ENCODE data around the gene LRMDA.

The LRMDA gene

GRCh38 chr10:75555323-75555722 lies 123.9 kb downstream of the LRMDA start:
- no peaks in the 10 kb centered on the region for H3K36me3 ChIP-seq (ENCODE audit: control insufficient read depth in 1 of 2, insufficient read depth in 2 of 2, low read depth in 1 of 2, low read length in 2 of 2)
- H2BK5ac ChIP-seq (ENCODE audit: low read depth, low read length, poor library complexity, severe bottlenecking) = no peak overlapping the region
- DNase-seq = no peak
- no peak overlapping the region for H3K9ac ChIP-seq (ENCODE audit: low read length)
- no peak overlapping the region for H3K27ac ChIP-seq (ENCODE audit: low read length, poor library complexity, severe bottlenecking)
- no peak overlapping the region for H2BK120ac ChIP-seq (ENCODE audit: low read depth, low read length)
- no peaks in the 10 kb centered on the region for H3K27me3 ChIP-seq (ENCODE audit: control insufficient read depth in 1 of 2, insufficient read depth in 1 of 2, low read length in 2 of 2)
- no peak overlapping the region for H3K4me2 ChIP-seq (ENCODE audit: low read length, poor library complexity, severe bottlenecking)
- no peaks in the 10 kb centered on the region for H3K79me1 ChIP-seq (replicated peaks; ENCODE audit: low read length, poor library complexity, severe bottlenecking)
- peaks cover 9% of the 10 kb centered on the region for H3K9me3 ChIP-seq (ENCODE audit: control insufficient read depth, low read length)
- H3K14ac ChIP-seq (ENCODE audit: low read length in 2 of 2) = no peak overlapping the region
- no peak overlapping the region for H2AFZ ChIP-seq (ENCODE audit: low read depth, low read length)
- no peak overlapping the region for H2BK15ac ChIP-seq (ENCODE audit: low read depth, poor library complexity, severe bottlenecking)
- H2AK5ac ChIP-seq (ENCODE audit: low read length, severe bottlenecking) = no peak overlapping the region
- H2BK12ac ChIP-seq (ENCODE audit: low read length in 2 of 2) = no peak overlapping the region
- no peak overlapping the region for H3K4ac ChIP-seq (ENCODE audit: low read depth in 1 of 2, low read length in 2 of 2)
- H4K91ac ChIP-seq (ENCODE audit: low read length) = no peak overlapping the region
- H3K4me1 ChIP-seq (ENCODE audit: control insufficient read depth, insufficient read depth, low read depth, low read length) = no peaks in the 10 kb centered on the region
- no peak overlapping the region for H3K4me3 ChIP-seq (ENCODE audit: insufficient read depth in 1 of 2, low read depth in 1 of 2, low read length in 2 of 2)
- H3K23ac ChIP-seq (ENCODE audit: low read length in 2 of 2) = no peak overlapping the region
- H4K8ac ChIP-seq (ENCODE audit: low read length) = no peak overlapping the region
- H3K18ac ChIP-seq (ENCODE audit: low read depth in 1 of 2, low read length in 2 of 2) = no peak overlapping the region

- H2BK120ac ChIP-seq (ENCODE audit: low read depth, low read length) = no peak overlapping the region
- H3K4me3 ChIP-seq (ENCODE audit: insufficient read depth in 1 of 2, low read depth in 1 of 2, low read length in 2 of 2) = no peak overlapping the region
- no peaks in the 10 kb centered on the region for H3K27me3 ChIP-seq (ENCODE audit: control insufficient read depth in 1 of 2, insufficient read depth in 1 of 2, low read length in 2 of 2)
- H4K91ac ChIP-seq (ENCODE audit: low read length) = no peak overlapping the region
- no peaks in the 10 kb centered on the region for H3K79me1 ChIP-seq (replicated peaks; ENCODE audit: low read length, poor library complexity, severe bottlenecking)
- no peak overlapping the region for H3K18ac ChIP-seq (ENCODE audit: low read depth in 1 of 2, low read length in 2 of 2)
- no peak overlapping the region for H3K27ac ChIP-seq (ENCODE audit: low read length, poor library complexity, severe bottlenecking)
- H2BK5ac ChIP-seq (ENCODE audit: low read depth, low read length, poor library complexity, severe bottlenecking) = no peak overlapping the region
- no peaks in the 10 kb centered on the region for H3K4me1 ChIP-seq (ENCODE audit: control insufficient read depth, insufficient read depth, low read depth, low read length)
- no peak overlapping the region for H3K4me2 ChIP-seq (ENCODE audit: low read length, poor library complexity, severe bottlenecking)
- no peak overlapping the region for H2AK5ac ChIP-seq (ENCODE audit: low read length, severe bottlenecking)
- no peak overlapping the region for H2AFZ ChIP-seq (ENCODE audit: low read depth, low read length)
- H2BK15ac ChIP-seq (ENCODE audit: low read depth, poor library complexity, severe bottlenecking) = no peak overlapping the region
- no CpG with 5 or more reads among the region's 2 CpGs for WGBS
- no peak overlapping the region for H4K8ac ChIP-seq (ENCODE audit: low read length)
- no peak overlapping the region for H3K23ac ChIP-seq (ENCODE audit: low read length in 2 of 2)
- H2BK12ac ChIP-seq (ENCODE audit: low read length in 2 of 2) = no peak overlapping the region
- no peak overlapping the region for H3K9ac ChIP-seq (ENCODE audit: low read length)
- no peaks in the 10 kb centered on the region for H3K36me3 ChIP-seq (ENCODE audit: control insufficient read depth in 1 of 2, insufficient read depth in 2 of 2, low read depth in 1 of 2, low read length in 2 of 2)
- H3K9me3 ChIP-seq (ENCODE audit: control insufficient read depth, low read length) = peaks cover 9% of the 10 kb centered on the region
- no peak overlapping the region for H3K4ac ChIP-seq (ENCODE audit: low read depth in 1 of 2, low read length in 2 of 2)
- DNase-seq = no peak
- H3K14ac ChIP-seq (ENCODE audit: low read length in 2 of 2) = no peak overlapping the region
Observed at GRCh38 chr10:75556320-75556719, 124.9 kb downstream of the LRMDA start.

DNA sequence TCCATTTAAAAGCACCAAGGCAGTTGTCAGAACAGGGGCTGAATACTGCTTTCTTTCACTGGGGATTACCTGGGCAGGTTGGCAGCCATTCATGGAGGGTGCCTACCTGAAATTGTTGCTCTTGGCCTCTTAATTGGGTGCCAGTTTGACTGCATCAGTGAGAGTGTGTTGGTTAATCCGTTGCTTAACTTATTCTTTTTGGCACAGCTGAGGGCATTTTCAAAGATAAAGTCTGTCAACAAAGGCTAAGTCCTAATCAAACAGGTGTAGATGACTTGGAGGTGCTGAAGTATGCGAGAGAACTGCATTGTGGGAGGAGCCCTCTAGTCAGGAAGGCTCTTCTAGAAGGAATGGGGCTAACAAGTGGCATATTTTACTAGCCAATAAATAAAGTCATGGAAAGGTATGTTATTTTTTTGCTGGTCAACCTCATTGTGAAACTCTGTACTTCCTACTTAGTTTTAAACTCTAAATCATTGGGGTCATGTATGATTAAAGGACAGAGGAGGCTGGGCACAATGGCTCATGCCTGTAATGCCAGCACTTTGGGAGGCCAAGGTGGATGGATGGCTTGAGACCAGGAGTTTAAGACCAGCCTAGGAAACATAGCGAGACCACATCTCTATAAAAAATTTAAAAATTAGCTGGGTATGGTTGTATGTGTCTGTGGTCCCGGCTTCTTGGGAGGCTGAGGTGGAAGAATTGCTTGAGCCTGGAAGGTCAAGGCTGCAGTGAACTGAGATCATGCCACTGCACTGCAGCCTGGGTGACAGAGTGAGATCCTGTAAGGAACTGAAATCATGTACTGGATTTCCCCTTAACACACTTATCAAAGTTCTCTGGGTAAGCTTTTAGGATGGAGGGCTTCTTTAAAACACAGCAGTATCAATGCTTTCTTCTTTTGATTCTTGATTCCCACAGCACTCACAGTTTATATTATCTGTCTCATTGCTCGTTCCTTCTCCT lies 134.1 kb downstream of the LRMDA start:
- Histone ChIP-seq H3K27me3 (ENCODE audit: control insufficient read depth in 1 of 2, insufficient read depth in 1 of 2, low read length in 2 of 2) (no peaks in the 10 kb centered on the region), H3K36me3 (ENCODE audit: control insufficient read depth in 1 of 2, insufficient read depth in 2 of 2, low read depth in 1 of 2, low read length in 2 of 2) (no peaks in the 10 kb centered on the region), H2BK15ac (ENCODE audit: low read depth, poor library complexity, severe bottlenecking) (no peak overlapping the region), H3K27ac (ENCODE audit: low read length, poor library complexity, severe bottlenecking) (no peak overlapping the region), H2AK5ac (ENCODE audit: low read length, severe bottlenecking) (no peak overlapping the region), H3K4ac (ENCODE audit: low read depth in 1 of 2, low read length in 2 of 2) (no peak overlapping the region), H2BK5ac (ENCODE audit: low read depth, low read length, poor library complexity, severe bottlenecking) (no peak overlapping the region), H2BK120ac (ENCODE audit: low read depth, low read length) (no peak overlapping the region), H3K4me1 (ENCODE audit: control insufficient read depth, insufficient read depth, low read depth, low read length) (no peaks in the 10 kb centered on the region), H3K23ac (ENCODE audit: low read length in 2 of 2) (no peak overlapping the region), H3K9ac (ENCODE audit: low read length) (no peak overlapping the region), H3K14ac (ENCODE audit: low read length in 2 of 2) (no peak overlapping the region), H2BK12ac (ENCODE audit: low read length in 2 of 2) (no peak overlapping the region), H3K79me1 (replicated peaks; ENCODE audit: low read length, poor library complexity, severe bottlenecking) (no peaks in the 10 kb centered on the region), H4K91ac (ENCODE audit: low read length) (no peak overlapping the region), H3K4me2 (ENCODE audit: low read length, poor library complexity, severe bottlenecking) (no peak overlapping the region), H3K9me3 (ENCODE audit: control insufficient read depth, low read length) (peaks cover 6% of the 10 kb centered on the region), H3K18ac (ENCODE audit: low read depth in 1 of 2, low read length in 2 of 2) (no peak overlapping the region), H4K8ac (ENCODE audit: low read length) (no peak overlapping the region), H3K4me3 (ENCODE audit: insufficient read depth in 1 of 2, low read depth in 1 of 2, low read length in 2 of 2) (no peak overlapping the region), H2AFZ (ENCODE audit: low read depth, low read length) (no peak overlapping the region)
- WGBS = 81% methylated on average over 4 of the region's 5 CpGs
- DNase-seq = no peak

DNA sequence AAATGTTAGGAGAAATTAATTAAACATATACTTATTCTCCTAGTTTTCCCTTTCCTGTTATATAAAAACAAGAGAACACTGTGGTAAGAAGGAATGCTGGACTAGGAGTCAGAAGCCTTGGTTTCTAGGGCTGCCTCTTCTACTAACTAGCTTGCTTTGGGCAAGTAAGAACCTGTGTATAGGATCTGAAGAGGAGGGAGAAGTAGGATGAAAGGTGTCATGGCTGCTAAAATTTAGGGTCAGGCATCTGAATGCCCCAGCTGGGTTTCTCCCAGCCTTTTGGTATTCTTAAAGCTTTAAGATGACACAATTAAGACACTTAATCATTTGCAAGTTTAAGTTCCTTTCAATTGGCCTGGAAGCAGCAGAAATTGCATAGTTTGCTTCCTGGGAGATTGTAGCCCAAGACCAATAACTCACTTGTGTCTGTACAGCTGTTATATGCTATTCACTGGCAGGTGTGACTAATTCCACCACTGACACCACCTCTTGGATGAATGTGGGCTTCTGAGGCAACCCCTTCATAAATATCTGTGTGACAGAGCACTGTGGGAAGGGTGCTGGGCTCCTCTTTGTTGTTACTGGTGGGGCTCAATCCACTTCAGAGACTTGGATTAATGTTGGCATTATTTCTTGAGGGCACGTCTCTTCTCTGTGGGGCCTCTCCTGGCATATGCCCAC lies 137.2 kb downstream of the LRMDA start:
- H3K4me1 ChIP-seq (ENCODE audit: control insufficient read depth, insufficient read depth, low read depth, low read length) = no peaks in the 10 kb centered on the region
- H3K4me2 ChIP-seq (ENCODE audit: low read length, poor library complexity, severe bottlenecking) = no peak overlapping the region
- H3K23ac ChIP-seq (ENCODE audit: low read length in 2 of 2) = no peak overlapping the region
- H3K14ac ChIP-seq (ENCODE audit: low read length in 2 of 2) = no peak overlapping the region
- H2AFZ ChIP-seq (ENCODE audit: low read depth, low read length) = no peak overlapping the region
- H2AK5ac ChIP-seq (ENCODE audit: low read length, severe bottlenecking) = no peak overlapping the region
- H3K18ac ChIP-seq (ENCODE audit: low read depth in 1 of 2, low read length in 2 of 2) = no peak overlapping the region
- H3K4ac ChIP-seq (ENCODE audit: low read depth in 1 of 2, low read length in 2 of 2) = no peak overlapping the region
- 71% methylated on average over 1 of the region's 1 CpG for WGBS
- no peaks in the 10 kb centered on the region for H3K27me3 ChIP-seq (ENCODE audit: control insufficient read depth in 1 of 2, insufficient read depth in 1 of 2, low read length in 2 of 2)
- H2BK120ac ChIP-seq (ENCODE audit: low read depth, low read length) = no peak overlapping the region
- no peak for DNase-seq
- no peak overlapping the region for H4K8ac ChIP-seq (ENCODE audit: low read length)
- H3K4me3 ChIP-seq (ENCODE audit: insufficient read depth in 1 of 2, low read depth in 1 of 2, low read length in 2 of 2) = no peak overlapping the region
- H4K91ac ChIP-seq (ENCODE audit: low read length) = no peak overlapping the region
- no peaks in the 10 kb centered on the region for H3K36me3 ChIP-seq (ENCODE audit: control insufficient read depth in 1 of 2, insufficient read depth in 2 of 2, low read depth in 1 of 2, low read length in 2 of 2)
- no peak overlapping the region for H2BK5ac ChIP-seq (ENCODE audit: low read depth, low read length, poor library complexity, severe bottlenecking)
- H3K9me3 ChIP-seq (ENCODE audit: control insufficient read depth, low read length) = peaks cover 31% of the 10 kb centered on the region
- H2BK15ac ChIP-seq (ENCODE audit: low read depth, poor library complexity, severe bottlenecking) = no peak overlapping the region
- no peaks in the 10 kb centered on the region for H3K79me1 ChIP-seq (replicated peaks; ENCODE audit: low read length, poor library complexity, severe bottlenecking)
- H3K9ac ChIP-seq (ENCODE audit: low read length) = no peak overlapping the region
- no peak overlapping the region for H3K27ac ChIP-seq (ENCODE audit: low read length, poor library complexity, severe bottlenecking)
- no peak overlapping the region for H2BK12ac ChIP-seq (ENCODE audit: low read length in 2 of 2)

Data from mesenchymal stem cell (in vitro differentiated cells and primary cell).